Stimulated activated CD8-positive, alpha-beta memory T cell treated with anti-CD3 and anti-CD28 coated beads, Interleukin-7, amount 100 ng/mL, for 1 hour (primary cell): ENCODE results near the gene OSBPL10.

Source experiments
- DNase-seq, 2 donors: peaks; one replicate each; pipeline ENCODE4 v3.0.0-alpha.2; 2020; ENCODE audit warnings: low read depth in 2 of 2

Gene OSBPL10

DNA sequence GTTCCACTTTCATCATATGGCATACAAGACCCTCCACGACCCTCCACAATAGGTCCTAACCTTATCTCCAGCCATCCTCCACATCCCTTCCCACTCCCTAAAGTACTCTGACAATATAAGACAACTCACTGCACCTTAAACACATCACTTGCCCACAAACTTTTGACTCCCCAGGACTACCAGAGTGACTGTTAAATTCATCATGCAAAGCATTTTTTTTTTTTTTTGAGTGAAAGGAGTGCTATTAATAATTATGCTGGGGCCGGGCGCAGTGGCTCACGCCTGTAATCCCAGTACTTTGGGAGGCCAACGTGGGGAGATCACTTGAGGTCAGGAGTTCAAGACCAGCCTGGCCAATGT, 55.8 kb downstream of the OSBPL10 start:
- DNase-seq, result no peak

DNA sequence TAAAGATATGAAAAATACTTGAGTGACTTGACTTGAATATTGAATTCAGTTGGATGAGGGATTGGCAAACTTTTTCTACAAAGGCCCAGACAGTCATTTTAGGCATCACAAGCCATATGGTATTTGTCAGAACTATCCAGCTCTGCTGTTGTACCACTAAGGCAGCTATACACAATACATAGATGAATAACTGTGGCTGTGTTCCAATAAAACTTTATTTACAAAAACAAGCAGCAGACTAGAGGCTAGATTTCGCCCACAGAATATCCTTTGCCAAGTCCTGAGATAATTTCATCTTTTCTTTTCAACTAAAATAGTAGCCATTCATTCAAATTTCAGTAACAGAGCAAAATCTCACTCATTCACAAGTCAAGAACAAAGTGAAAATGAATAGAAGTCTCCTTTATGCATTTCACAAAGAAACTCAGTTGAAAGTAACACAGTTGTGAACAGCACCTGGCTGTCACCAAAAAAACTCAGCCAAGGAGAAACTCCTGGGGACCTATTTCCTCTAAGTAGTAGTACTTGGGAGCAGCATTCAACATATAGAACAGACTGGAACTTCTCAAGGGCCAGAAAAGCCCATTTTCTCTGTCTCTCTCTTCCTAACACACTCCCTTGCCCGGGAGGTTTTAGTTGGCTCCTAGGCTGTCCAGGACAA, 56.3 kb downstream of the OSBPL10 start:
- DNase-seq, result no peak

DNA sequence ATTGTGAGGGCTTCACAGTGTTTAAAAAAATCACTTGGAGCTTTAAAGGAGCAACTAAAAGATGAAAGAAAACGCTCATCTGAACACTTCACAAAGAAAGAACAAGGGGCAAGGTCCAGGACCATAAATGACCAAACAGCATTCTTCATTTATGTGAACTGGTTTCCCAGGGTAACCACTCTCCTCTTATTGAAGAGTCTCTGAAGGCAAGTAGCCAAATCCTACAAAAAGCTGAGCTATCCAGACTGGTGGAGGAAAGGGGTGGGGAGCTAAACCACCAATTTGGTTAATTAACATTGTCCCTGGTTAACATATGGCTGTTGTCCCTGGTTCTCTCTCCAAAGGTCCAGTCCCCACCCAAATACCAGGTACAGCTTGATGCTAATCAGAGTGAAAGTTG, 58.1 kb downstream of the OSBPL10 start:
- DNase-seq, result no peak

DNA sequence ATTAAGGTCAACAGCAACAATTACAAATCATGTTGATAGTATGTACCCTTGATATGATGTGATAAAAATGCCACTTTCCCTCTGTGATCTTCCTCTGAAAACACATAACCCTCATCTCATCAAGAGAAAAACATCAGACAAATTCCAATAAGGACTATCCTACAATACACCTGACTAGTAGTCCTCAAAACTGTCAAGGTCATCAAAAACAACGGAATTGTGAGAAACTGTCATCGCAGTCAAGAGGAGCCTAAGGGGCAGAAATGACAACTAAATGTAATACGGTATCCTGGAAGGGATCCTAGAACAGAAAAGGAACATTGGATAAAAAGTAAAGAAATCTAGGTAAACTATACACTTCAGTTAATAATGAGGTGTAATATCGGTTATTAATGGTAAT, 59.2 kb downstream of the OSBPL10 start:
- no peak for DNase-seq

DNA sequence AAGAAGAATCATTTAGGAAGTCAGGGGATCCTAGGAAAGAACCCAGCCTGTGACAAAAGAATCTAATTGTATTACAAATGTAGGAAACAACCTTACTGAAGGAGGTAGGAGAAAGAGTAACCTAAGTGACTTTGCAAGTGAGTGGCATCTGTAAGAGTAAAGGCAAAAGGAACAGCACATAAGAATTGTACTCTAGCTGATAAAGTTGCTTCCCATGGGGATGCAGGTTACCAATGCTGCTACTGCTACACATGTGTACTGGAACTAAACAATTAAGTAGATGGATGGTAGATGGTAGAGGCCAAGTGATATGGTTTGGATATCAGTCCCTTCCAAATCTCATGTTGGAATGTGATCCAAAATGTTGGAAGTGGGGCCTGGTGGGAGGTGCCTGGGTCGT, 60.8 kb downstream of the OSBPL10 start:
- no peak for DNase-seq

DNA sequence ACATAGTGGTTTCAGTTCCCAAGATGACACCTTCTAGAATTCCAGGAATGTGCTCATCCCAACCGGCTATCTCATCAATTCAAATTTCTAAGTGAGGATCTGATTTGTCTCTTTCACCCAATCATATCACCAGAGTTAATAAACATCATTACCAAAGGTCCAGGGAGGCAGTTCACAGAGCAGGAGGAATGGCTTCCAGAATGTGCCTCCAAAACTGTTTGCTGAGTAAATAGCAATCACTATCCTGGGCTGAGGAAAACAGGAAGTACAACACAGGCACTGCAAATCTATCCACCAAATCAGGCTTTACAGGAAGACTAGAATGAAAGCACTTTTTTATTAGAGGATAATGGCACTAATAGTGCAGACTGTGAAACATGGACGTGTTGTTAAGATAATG, 61.5 kb downstream of the OSBPL10 start:
- no peak for DNase-seq

DNA sequence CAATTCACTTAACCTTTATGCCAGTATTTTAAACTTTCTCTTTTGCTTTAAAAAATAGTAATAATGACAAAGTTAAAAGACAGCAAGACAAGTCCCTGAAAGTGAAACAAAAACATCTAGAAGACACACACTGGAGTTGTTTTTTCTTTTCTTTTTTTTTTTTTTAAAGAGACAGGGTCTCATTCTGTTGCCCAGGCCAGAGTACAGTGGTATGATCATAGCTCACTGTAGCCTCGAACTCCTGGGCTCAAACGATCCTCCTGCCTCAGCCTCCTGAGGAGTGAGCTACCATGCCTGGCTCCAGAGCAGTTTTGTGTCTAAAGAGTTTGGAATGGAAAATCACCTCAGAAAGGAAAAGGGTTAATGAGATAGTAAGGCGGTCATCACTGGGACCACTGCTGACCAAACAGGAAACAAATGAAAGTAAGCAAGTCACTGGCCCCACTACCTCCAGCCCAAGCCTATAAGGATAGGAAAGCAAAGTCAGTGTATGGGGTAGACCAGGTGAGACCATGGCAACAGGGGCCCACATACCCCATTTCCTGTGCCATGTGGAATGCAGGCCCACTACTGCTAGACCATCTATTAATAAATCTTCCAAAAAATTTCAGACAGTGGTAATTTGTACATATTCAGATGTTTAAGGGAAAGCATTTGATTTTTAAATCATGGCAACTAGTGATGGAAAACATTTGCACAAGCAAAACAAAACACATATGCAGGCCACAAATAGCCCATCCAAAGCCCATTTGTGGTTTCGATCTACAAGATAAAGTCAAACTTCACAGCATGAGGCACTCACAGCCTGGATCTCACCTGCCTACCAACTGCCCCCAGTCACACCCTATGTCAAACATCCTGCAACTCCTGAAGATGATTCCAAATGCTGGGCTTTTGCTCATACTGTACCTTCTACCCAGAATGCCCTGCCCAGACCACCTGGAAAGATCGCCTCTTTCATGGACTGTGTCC, 62.6 kb downstream of the OSBPL10 start:
- no peak for DNase-seq

DNA sequence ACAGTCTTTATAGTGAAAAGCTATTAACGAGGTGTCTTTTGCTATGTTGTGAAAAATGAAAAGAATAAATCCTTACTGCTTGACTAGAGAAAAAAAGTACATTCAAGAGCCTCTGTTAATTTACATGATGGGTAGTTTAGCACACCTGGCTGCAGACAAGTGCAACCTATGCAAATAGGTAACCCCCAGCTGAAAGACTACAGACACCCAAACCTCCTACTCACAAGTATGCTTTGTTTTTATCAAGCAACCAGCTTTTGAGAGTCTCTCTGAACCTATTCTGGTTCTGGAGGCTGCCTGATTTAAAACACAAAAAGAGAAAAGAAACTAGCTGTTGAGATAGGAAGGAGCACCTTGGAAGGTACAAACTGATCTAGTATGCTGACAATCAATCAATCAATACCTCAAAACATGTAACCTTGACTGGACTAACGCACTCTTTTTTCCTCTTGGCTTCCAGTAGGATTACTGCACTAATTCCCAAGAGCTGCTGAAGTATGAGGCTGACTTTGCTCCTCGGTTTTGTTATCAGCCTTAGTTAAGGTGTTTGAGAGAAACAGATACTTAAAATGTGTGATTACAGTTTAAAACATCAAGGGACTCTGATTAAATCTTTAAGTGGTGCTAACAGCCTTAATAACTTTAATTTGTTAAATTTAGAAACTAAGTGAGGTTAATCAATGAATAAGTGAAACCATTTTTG, 63.6 kb downstream of the OSBPL10 start:
- DNase-seq, result no peak

DNA sequence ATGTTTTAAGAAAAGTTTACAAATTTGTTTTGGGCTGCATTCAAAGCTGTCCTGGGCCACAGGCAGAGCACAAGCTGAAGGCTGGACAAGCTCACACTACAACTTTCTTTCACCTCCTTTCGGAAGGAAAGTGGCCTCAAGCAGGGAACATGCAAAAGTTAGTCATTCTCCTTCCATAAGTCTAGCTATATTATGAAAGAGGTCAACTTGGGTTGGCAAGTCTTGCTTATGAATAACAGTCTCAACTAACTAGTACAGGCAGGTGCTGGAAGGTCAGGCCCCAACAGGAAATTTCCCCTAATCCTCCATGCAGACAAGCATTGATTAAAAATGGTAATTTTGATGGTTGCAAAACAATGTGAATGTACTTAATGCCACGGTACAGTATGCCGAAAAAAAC, 69.4 kb downstream of the OSBPL10 start:
- DNase-seq, result no peak

DNA sequence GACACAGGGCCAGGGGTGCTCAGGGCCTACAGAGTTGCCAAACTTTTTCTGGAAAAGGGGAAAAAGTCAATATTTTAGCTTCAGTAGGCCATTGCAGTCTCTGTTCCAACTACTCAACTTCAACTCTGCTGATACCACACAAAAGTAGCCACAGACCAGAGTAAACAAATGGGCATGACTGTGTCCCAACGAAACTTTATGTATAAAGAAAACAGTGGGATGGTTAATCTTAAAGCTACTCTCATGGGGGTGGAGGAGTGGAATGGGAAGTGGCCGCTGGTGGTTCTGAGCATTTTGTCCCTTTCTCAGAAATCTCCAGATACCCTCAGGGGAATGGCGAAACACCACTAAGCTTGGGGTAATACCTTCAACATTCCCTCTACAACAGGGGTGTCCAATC, 69.9 kb downstream of the OSBPL10 start:
- no peak for DNase-seq

DNA sequence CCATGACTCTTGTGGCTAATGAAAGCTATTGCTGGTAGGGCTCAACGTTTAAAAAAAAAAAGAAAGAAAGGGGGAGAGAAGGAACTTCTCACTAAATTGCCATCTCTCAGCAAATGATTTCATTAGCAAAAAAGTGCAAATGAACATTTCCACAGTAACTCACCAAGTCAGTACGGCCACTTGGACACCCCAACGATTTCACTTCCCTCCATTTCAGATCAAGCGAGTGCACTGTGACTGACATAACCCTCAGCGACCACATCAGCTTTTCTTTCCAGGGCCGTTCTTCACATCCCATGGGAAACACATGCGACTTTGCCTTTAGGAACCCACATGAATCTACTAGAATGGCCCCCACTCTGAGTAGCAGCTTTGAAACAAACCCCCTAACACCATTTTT, 71.6 kb downstream of the OSBPL10 start:
- no peak for DNase-seq

DNA sequence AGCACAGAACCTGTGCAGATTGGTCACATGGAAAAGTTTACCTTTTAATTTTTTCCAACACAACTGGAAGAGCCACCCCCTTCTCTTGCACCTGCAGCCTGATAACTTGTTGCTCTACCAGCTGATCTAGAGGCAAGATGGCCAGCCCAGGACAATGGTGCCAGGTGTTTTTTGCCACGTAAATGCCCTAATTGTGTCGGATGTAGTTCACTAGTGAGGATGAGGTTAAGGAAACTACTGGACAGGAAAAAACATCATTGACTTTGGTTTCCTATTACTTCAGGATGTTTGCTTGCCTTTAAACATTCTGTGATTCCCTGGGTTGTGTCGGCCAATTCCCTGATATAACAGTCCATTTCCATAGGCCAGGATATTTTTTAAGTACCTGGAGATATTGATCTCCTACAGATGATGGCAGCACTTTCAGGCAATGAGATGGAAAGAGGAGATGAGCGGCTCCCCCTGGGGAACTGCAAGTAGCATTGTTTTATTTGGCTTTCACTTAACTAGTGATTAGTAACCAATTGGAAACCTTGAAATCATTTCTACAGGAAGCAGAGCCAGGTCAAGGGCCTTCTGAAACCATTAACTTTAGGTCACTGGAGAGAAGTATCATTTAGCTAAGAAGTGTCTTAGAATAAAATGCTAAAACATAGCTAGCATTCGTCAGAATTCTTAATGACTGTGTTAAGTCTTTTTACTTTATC, 72.5 kb downstream of the OSBPL10 start:
- DNase-seq, result no peak

DNA sequence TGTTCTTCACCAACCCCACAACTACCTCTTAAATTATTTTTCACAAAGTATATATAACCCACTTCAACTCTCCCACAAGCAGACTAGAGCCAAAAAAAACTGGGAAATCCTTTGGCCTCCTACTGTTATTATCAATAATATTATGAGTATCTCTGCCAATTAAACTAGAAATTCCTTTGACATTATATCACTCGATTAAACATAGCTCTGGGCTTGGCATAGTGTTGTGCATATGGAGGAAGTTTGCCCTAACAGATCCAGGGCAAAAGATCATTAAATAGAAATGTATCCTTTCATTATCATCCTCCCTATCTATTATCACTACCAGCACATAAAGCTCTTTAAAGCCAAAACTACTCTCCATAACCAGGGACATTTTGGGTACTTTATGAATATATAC, 74.9 kb downstream of the OSBPL10 start:
- DNase-seq, result no peak

DNA sequence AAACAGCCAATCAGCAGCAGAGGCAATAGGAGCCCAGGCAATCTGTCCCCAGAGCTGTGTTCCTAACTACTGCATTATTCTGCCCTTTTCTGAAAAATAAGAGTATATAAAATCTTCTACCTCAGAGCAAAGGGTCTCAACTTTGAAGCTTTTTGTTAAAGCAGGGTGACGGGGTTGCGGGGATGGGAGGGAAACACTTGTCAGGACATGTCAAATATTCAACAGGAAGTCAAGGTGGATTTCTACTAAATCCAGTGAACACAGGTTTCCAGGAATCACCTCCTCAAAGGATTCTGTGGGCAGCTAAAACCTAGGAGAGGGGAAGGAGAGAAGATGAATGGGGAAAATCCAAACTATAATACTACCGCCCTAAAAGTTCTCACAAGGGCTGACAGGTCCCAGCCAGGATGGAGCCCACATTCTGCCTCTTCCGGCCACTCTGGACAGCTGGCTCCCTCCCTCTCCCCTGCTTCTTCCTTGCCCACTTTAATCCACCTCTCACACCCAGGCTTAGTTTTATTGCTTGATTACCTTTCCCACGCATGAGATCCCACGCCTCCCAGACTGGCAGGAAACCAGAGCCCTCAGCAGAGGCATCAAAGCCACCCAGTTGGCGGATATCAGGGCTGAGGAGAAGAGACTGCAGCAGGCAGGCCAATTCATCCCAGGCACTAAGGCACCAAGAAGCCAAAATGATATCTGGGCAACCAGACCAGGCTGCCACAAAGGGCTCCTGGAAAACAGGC, 77.2 kb downstream of the OSBPL10 start:
- no peak for DNase-seq

DNA sequence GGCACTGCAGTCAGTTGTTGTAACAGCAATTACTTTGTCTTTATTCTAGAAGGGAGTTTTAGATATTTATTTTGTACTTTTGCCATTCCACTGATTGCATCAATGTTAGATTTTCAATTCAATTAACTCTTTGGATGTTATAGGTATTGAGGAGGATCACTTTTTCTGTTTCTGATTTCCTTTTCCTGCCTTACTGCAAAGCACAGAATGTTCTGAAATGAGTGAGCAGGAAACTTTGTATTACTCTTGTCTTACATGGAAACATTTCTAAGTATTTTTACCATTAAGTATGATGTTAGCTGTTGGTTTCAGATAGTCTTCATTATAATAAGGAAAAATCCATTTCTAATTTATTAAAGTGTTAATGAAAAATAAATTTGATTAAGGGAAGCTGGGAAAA, 80.5 kb downstream of the OSBPL10 start:
- DNase-seq, result no peak

DNA sequence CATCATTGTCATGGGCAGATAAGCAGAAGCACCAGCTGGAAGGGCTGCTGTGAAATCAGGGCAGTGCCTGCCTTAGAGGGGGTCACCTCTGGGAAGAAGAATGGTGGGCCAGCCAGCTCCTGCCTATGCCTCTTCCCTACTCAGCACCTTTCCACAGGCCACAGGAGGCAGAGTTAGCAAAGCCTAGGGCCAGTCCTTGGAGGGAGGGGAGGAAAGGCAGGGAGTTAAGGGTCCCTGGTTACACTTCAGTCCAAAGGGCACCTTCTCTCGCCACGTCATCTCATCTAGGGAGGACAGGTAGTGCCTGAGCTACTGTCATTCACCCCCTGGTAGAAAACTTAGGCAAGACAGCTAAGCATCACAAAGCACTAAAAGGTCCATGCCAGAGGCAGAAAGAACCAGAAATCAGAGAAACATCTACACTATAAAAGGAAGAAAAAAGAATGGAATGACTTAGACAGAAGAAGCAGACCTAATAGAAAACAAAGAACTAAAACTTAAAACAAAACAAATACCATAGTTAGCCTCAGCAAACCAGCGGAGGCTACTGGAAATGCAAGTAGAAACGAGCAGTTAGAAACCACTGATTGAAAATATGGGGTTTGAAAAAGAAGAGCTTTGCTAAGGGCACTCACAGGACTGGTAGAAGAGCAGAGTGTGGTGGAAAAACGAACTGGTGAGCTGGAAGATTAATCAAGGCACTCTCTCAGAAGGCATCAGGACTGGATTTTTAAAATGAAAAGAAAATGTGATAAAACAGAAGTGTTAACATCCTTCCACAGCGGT, 84.2 kb downstream of the OSBPL10 start:
- no peak for DNase-seq

DNA sequence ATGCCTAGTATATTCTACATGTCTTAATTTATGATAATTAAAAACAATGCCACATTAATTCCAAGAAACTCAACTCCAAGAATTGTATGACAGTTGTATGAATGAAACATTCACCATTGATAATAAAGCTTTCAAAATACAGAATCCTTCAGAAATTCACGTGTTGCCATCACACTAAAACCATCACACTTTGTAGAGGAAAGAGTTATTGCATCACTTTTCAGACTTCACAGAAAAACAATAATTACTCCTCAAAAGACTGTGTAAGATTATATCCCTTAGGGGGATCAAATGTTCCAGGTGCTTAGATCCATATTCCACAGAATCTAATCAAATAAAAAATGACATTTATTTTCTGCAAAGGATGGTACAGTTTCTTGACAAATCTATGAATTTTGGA, 85.0 kb downstream of the OSBPL10 start:
- no peak for DNase-seq

DNA sequence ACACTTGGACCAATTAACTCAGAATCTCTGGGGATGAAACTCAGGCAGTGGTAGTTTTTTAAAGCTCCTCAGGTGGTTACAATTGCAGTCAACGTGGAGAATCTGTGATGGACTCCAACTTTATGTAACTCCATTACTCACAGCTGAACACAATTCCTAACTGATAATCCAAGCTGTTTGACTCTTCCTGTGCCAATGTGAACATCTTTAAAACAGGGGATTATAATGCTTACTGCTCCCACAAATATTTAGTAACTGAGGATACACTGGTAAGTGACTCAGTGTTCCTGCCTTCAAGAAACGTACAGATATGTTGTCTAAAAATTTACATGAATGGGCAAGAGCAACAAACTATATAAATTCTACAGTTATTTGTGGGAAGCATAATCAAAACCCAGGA, 85.6 kb downstream of the OSBPL10 start:
- no peak for DNase-seq

DNA sequence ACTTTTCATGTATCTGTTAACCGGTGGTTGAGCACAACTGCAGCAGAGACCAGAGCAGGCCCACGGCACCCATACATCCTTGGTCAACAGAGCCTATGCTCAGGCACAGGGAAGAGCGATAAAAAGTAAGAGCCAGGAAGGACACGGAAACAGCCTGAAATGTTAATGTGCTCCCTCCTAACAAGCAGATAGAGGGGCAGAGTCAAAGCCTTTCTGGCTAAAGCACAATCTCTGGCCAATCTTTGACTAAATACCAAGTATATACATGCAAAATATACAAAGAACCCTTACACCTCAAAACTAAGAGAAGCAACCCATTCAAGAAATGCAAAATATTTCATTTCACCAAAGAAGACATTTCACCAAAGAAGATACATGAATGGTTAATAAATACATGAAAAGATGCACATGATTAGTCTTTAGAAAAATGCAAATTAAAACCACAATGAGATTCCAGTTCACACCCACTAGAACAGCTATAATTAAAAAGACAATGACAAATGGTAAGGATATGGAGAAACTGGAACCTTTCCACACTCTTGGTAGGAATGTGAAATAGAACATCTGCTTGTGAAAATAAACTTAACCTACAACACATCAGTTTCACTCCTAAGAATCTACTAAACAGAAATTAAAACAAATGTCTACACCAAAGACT, 88.0 kb downstream of the OSBPL10 start:
- no peak for DNase-seq

DNA sequence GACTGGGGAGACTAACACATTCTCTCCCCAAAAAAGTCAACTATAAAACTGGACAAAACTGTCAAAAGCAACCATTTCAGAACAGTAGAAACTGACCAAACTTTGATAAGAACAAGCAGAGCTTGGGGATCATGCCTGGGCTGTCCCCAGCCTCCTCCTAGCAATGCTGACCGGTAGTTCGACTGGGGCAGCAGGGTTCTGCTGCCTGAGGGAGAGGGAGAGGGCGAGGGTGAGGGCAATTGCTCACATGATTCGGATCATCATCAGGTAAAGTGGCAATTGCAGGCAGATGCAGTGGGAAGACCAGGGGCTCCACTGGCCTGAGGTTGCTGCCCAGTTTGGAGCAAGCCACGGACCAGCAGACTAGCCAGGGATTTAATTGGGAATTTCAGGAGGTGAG, 88.6 kb downstream of the OSBPL10 start:
- no peak for DNase-seq
